K562 (cell line): ENCODE data around the gene ITPR1. TPM values are rescaled to one million over a fixed set of nuclear protein-coding genes. Genes with fewer than 3 reads are reported as not detected.

Source experiments
- NR2C1 ChIP-seq, 2 experiments: fragments of 450-650 bp; IDR thresholded peaks; 2 replicates each; pipeline ENCODE4 v1.6.1; 2017; ENCODE audit warnings: mild to moderate bottlenecking in 2 of 2, antibody characterized with exemption in 1 of 2, inconsistent platforms in 1 of 2, missing compliant biosample characterization in 1 of 2, missing genetic modification characterization in 1 of 2
- SREBF1 ChIP-seq: fragments of 150-350 bp; IDR thresholded peaks from 2 replicates; pipeline ENCODE4 v1.6.1; 2014; ENCODE audit warnings: antibody characterized with exemption, low read depth, low read length, borderline replicate concordance
- polyA plus RNA-seq, 8 experiments: library from polyadenylated mRNA; depleted of rRNA in 4 of 8; stranded (reverse) in 5 of 8; unstranded in 3 of 8; fragments of >200 nt; fragmentation: Nextera tagmentation in 2 of 8; fragmentation: Illumina TruSeq in 1 of 8; extraction: Ambion mirVana in 2 of 8; extraction: Trizol in 1 of 8; gene quantifications; 2 replicates each; pipeline versions ENCODE4 v1.2.1 to v1.2.3, GENCODE V29; 2011 to 2014; ENCODE audit warnings: inconsistent platforms in 1 of 8, missing spikeins in 1 of 8
- total RNA-seq, 7 experiments: library from RNA; depleted of rRNA in 6 of 7; stranded (reverse); fragments of >200 nt in 6 of 7; fragmentation: Illumina TruSeq in 2 of 7; extraction: Trizol in 2 of 7; gene quantifications; 2 replicates each; pipeline versions ENCODE4 v1.2.1 to v1.2.3, GENCODE V29; 2011 to 2021; ENCODE audit warnings: low replicate concordance in 1 of 7
- TF ChIP-seq, protein P1 (sequence below): sonication (generic); formaldehyde crosslinking; IDR thresholded peaks from 2 replicates; pipeline ENCODE4 v1.8.0; 2022; ENCODE audit warnings: mild to moderate bottlenecking, missing genetic modification reagents
- TF ChIP-seq, protein P2 (sequence below): fragments of 250-450 bp; sonication (Bioruptor Pico); IDR thresholded peaks from 2 replicates; pipeline ENCODE4 v1.4.0; 2020; ENCODE audit warnings: borderline replicate concordance
- TF ChIP-seq, protein P3 (sequence below): fragments of 450-650 bp; formaldehyde crosslinking; IDR thresholded peaks from 2 replicates; pipeline ENCODE4 v1.4.0; 2020; ENCODE audit warnings: mild to moderate bottlenecking, moderate library complexity
- TF ChIP-seq, protein P4 (sequence below): fragments of 450-650 bp; IDR thresholded peaks from 2 replicates; pipeline ENCODE4 v1.6.1; 2017; ENCODE audit warnings: antibody characterized with exemption, mild to moderate bottlenecking
- TF ChIP-seq, protein P5 (sequence below): sonication (generic); formaldehyde crosslinking; IDR thresholded peaks from 2 replicates; pipeline ENCODE4 v1.8.0; 2022; ENCODE audit warnings: missing genetic modification reagents, mild to moderate bottlenecking, borderline replicate concordance
- TF ChIP-seq, protein P6 (sequence below): sonication (generic); formaldehyde crosslinking; IDR thresholded peaks from 2 replicates; pipeline ENCODE4 v1.8.1; 2023; ENCODE audit warnings: missing genetic modification reagents, mild to moderate bottlenecking, borderline replicate concordance

The ITPR1 gene
- total and polyA plus RNA-seq, 9 of the 15 experiments (the other 6 are each of a cell fraction or from before 2014, with no cell fraction given): 22.4 to 40.0 (median 27.4) TPM

- TF ChIP-seq, protein P1, sequence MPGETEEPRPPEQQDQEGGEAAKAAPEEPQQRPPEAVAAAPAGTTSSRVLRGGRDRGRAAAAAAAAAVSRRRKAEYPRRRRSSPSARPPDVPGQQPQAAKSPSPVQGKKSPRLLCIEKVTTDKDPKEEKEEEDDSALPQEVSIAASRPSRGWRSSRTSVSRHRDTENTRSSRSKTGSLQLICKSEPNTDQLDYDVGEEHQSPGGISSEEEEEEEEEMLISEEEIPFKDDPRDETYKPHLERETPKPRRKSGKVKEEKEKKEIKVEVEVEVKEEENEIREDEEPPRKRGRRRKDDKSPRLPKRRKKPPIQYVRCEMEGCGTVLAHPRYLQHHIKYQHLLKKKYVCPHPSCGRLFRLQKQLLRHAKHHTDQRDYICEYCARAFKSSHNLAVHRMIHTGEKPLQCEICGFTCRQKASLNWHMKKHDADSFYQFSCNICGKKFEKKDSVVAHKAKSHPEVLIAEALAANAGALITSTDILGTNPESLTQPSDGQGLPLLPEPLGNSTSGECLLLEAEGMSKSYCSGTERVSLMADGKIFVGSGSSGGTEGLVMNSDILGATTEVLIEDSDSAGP (CRISPR knock-in tag): no peak
- TF ChIP-seq, protein P2, sequence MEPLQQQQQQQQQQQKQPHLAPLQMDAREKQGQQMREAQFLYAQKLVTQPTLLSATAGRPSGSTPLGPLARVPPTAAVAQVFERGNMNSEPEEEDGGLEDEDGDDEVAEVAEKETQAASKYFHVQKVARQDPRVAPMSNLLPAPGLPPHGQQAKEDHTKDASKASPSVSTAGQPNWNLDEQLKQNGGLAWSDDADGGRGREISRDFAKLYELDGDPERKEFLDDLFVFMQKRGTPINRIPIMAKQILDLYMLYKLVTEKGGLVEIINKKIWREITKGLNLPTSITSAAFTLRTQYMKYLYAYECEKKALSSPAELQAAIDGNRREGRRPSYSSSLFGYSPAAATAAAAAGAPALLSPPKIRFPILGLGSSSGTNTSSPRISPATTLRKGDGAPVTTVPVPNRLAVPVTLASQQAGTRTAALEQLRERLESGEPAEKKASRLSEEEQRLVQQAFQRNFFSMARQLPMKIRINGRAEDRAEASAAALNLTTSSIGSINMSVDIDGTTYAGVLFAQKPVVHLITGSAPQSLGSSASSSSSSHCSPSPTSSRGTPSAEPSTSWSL (CRISPR knock-in tag): no peak
- TF ChIP-seq, protein P3, sequence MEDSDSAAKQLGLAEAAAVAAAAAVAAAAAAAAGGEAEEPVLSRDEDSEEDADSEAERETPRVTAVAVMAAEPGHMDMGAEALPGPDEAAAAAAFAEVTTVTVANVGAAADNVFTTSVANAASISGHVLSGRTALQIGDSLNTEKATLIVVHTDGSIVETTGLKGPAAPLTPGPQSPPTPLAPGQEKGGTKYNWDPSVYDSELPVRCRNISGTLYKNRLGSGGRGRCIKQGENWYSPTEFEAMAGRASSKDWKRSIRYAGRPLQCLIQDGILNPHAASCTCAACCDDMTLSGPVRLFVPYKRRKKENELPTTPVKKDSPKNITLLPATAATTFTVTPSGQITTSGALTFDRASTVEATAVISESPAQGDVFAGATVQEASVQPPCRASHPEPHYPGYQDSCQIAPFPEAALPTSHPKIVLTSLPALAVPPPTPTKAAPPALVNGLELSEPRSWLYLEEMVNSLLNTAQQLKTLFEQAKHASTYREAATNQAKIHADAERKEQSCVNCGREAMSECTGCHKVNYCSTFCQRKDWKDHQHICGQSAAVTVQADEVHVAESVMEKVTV (CRISPR knock-in tag): no peak
- TF ChIP-seq, protein P4, sequence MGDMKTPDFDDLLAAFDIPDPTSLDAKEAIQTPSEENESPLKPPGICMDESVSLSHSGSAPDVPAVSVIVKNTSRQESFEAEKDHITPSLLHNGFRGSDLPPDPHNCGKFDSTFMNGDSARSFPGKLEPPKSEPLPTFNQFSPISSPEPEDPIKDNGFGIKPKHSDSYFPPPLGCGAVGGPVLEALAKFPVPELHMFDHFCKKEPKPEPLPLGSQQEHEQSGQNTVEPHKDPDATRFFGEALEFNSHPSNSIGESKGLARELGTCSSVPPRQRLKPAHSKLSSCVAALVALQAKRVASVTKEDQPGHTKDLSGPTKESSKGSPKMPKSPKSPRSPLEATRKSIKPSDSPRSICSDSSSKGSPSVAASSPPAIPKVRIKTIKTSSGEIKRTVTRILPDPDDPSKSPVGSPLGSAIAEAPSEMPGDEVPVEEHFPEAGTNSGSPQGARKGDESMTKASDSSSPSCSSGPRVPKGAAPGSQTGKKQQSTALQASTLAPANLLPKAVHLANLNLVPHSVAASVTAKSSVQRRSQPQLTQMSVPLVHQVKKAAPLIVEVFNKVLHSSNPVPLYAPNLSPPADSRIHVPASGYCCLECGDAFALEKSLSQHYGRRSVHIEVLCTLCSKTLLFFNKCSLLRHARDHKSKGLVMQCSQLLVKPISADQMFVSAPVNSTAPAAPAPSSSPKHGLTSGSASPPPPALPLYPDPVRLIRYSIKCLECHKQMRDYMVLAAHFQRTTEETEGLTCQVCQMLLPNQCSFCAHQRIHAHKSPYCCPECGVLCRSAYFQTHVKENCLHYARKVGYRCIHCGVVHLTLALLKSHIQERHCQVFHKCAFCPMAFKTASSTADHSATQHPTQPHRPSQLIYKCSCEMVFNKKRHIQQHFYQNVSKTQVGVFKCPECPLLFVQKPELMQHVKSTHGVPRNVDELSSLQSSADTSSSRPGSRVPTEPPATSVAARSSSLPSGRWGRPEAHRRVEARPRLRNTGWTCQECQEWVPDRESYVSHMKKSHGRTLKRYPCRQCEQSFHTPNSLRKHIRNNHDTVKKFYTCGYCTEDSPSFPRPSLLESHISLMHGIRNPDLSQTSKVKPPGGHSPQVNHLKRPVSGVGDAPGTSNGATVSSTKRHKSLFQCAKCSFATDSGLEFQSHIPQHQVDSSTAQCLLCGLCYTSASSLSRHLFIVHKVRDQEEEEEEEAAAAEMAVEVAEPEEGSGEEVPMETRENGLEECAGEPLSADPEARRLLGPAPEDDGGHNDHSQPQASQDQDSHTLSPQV: peak; percentile 74; the same call in 1 of the 2 replicates
- TF ChIP-seq NR2C1 (IDR thresholded peaks at IDR 0.05): no peak
- TF ChIP-seq NR2C1 (tag; IDR thresholded peaks at IDR 0.05): 0 out of 2 replicates have a peak, but pooled peaks have one; percentile 16
- TF ChIP-seq, protein P5, sequence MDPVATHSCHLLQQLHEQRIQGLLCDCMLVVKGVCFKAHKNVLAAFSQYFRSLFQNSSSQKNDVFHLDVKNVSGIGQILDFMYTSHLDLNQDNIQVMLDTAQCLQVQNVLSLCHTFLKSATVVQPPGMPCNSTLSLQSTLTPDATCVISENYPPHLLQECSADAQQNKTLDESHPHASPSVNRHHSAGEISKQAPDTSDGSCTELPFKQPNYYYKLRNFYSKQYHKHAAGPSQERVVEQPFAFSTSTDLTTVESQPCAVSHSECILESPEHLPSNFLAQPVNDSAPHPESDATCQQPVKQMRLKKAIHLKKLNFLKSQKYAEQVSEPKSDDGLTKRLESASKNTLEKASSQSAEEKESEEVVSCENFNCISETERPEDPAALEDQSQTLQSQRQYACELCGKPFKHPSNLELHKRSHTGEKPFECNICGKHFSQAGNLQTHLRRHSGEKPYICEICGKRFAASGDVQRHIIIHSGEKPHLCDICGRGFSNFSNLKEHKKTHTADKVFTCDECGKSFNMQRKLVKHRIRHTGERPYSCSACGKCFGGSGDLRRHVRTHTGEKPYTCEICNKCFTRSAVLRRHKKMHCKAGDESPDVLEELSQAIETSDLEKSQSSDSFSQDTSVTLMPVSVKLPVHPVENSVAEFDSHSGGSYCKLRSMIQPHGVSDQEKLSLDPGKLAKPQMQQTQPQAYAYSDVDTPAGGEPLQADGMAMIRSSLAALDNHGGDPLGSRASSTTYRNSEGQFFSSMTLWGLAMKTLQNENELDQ (CRISPR knock-in tag): no peak
- TF ChIP-seq, protein P6, sequence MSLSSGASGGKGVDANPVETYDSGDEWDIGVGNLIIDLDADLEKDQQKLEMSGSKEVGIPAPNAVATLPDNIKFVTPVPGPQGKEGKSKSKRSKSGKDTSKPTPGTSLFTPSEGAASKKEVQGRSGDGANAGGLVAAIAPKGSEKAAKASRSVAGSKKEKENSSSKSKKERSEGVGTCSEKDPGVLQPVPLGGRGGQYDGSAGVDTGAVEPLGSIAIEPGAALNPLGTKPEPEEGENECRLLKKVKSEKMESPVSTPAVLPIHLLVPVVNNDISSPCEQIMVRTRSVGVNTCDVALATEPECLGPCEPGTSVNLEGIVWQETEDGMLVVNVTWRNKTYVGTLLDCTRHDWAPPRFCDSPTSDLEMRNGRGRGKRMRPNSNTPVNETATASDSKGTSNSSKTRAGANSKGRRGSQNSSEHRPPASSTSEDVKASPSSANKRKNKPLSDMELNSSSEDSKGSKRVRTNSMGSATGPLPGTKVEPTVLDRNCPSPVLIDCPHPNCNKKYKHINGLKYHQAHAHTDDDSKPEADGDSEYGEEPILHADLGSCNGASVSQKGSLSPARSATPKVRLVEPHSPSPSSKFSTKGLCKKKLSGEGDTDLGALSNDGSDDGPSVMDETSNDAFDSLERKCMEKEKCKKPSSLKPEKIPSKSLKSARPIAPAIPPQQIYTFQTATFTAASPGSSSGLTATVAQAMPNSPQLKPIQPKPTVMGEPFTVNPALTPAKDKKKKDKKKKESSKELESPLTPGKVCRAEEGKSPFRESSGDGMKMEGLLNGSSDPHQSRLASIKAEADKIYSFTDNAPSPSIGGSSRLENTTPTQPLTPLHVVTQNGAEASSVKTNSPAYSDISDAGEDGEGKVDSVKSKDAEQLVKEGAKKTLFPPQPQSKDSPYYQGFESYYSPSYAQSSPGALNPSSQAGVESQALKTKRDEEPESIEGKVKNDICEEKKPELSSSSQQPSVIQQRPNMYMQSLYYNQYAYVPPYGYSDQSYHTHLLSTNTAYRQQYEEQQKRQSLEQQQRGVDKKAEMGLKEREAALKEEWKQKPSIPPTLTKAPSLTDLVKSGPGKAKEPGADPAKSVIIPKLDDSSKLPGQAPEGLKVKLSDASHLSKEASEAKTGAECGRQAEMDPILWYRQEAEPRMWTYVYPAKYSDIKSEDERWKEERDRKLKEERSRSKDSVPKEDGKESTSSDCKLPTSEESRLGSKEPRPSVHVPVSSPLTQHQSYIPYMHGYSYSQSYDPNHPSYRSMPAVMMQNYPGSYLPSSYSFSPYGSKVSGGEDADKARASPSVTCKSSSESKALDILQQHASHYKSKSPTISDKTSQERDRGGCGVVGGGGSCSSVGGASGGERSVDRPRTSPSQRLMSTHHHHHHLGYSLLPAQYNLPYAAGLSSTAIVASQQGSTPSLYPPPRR: no peak
- no peak for TF ChIP-seq SREBF1
Observed at GRCh38 chr3:4816306-4816705, 323.2 kb downstream of the ITPR1 start (continued).
